ENCODE measurements around the gene MRAP. TPM values are rescaled to one million over a fixed set of nuclear protein-coding genes. Genes with fewer than 3 reads are reported as not detected.

MRAP gene
- total RNA-seq, 1 experiment from 2014 or later = not detected

DNA sequence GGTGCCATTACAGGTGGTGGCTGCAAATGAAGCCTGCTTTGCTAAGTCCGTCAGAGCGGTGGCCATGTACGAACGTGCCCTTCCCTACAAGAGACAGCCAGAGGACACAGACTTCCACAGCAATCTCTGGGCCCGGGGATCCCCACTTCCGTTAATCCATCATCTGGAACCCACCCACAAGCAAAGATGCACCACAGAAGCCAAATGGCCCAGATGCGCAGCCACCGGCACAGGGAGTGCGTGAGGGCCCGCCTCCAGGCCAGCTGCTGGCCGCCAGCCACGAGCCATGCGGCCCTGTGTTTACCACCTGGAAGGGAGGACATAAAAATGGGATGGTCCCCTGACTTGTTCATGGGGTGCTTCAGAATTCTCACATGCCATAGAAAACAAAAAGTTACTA lies 22.1 kb downstream of the MRAP start:
- ChIA-PET CTCF (no interaction called here), POLR2A (ENCODE audit: unreplicated experiment) (interaction anchor here (0.6 kb wide), 1 partner anchor 11 kb away, joined by 8 read pairs; no protein-coding TSS in a partner anchor)
- DNase-seq = no peak
- Histone ChIP-seq H3K4me2 (no peak overlapping the region), H3K79me2 (ENCODE audit: low read depth) (no peaks in the 10 kb centered on the region), H2AFZ (no peak overlapping the region), H3K4me3 (no peak overlapping the region), H3F3A (ENCODE audit: insufficient read depth, low read depth) (no peaks in the 10 kb centered on the region), H3K27me3 (ENCODE audit: insufficient read depth, low read depth) (no peaks in the 10 kb centered on the region), H3K9me3 (ENCODE audit: insufficient read depth, low read depth) (no peaks in the 10 kb centered on the region), H3K36me3 (ENCODE audit: low read depth) (peaks cover 5% of the 10 kb centered on the region; the same call in 1 of the 2 replicates), H3K9me2 (ENCODE audit: insufficient read depth) (no peaks in the 10 kb centered on the region), H3K27ac (no peak overlapping the region), H4K20me1 (ENCODE audit: insufficient read depth) (no peaks in the 10 kb centered on the region), H3K4me1 (replicated peaks; ENCODE audit: insufficient read depth) (no peaks in the 10 kb centered on the region)
- intact Hi-C loops (cut with micrococcal nuclease; ENCODE audit: unreplicated experiment) = no loop called here
- no TSS peak for BruUV-seq (replicated peaks)
- no peak for TF ChIP-seq EZH2 (IDR thresholded peaks at IDR 0.05; ENCODE audit: low read depth)
- TF ChIP-seq, protein P1, sequence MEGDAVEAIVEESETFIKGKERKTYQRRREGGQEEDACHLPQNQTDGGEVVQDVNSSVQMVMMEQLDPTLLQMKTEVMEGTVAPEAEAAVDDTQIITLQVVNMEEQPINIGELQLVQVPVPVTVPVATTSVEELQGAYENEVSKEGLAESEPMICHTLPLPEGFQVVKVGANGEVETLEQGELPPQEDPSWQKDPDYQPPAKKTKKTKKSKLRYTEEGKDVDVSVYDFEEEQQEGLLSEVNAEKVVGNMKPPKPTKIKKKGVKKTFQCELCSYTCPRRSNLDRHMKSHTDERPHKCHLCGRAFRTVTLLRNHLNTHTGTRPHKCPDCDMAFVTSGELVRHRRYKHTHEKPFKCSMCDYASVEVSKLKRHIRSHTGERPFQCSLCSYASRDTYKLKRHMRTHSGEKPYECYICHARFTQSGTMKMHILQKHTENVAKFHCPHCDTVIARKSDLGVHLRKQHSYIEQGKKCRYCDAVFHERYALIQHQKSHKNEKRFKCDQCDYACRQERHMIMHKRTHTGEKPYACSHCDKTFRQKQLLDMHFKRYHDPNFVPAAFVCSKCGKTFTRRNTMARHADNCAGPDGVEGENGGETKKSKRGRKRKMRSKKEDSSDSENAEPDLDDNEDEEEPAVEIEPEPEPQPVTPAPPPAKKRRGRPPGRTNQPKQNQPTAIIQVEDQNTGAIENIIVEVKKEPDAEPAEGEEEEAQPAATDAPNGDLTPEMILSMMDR (conservative IDR thresholded peaks at IDR 0.05) = no peak

GRCh38 chr21:32321480-32321879 lies 22.8 kb downstream of the MRAP start:
- no TSS peak for BruUV-seq (replicated peaks)
- intact Hi-C loops (cut with micrococcal nuclease; ENCODE audit: unreplicated experiment) = no loop called here
- no peak for TF ChIP-seq EZH2 (IDR thresholded peaks at IDR 0.05; ENCODE audit: low read depth)
- TF ChIP-seq, protein P1 (conservative IDR thresholded peaks at IDR 0.05) = no peak
- Histone ChIP-seq H3K4me1 (replicated peaks; ENCODE audit: insufficient read depth) (no peaks in the 10 kb centered on the region), H3F3A (ENCODE audit: insufficient read depth, low read depth) (no peaks in the 10 kb centered on the region), H3K36me3 (ENCODE audit: low read depth) (peaks cover 5% of the 10 kb centered on the region; the same call in 1 of the 2 replicates), H3K9me2 (ENCODE audit: insufficient read depth) (no peaks in the 10 kb centered on the region), H3K4me3 (no peak overlapping the region), H3K9me3 (ENCODE audit: insufficient read depth, low read depth) (no peaks in the 10 kb centered on the region), H3K27ac (no peak overlapping the region), H2AFZ (no peak overlapping the region), H3K4me2 (no peak overlapping the region), H4K20me1 (ENCODE audit: insufficient read depth) (no peaks in the 10 kb centered on the region), H3K79me2 (ENCODE audit: low read depth) (no peaks in the 10 kb centered on the region), H3K27me3 (ENCODE audit: insufficient read depth, low read depth) (no peaks in the 10 kb centered on the region)
- ChIA-PET CTCF (no interaction called here), POLR2A (ENCODE audit: unreplicated experiment) (no interaction called here)
- no peak for DNase-seq

DNA sequence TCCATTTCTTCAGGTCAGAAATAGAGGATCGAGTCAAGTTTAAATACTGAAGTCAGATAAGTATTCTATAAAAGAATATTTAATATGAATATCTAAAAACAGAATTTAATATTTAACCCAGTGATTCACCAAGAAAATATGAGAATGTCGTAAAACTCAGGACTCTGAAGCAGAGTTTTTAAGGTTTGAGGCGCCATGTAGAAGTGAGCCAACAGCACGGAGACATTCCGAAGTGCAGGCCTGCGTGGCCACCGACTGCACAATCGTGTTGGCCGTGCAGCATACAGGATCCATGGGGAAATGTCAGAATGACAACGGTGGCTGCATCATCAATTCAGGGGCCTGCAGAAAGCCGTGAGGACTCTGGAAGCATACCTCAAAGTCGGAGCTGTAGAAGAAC lies 23.4 kb downstream of the MRAP start:
- BruUV-seq (replicated peaks) = no TSS peak
- H3K79me2 ChIP-seq (ENCODE audit: low read depth) = no peaks in the 10 kb centered on the region
- no peak overlapping the region for H3K4me3 ChIP-seq
- no peaks in the 10 kb centered on the region for H4K20me1 ChIP-seq (ENCODE audit: insufficient read depth)
- no peaks in the 10 kb centered on the region for H3F3A ChIP-seq (ENCODE audit: insufficient read depth, low read depth)
- ChIA-PET CTCF (no interaction called here), POLR2A (ENCODE audit: unreplicated experiment) (no interaction called here)
- TF ChIP-seq, protein P1 (conservative IDR thresholded peaks at IDR 0.05) = no peak
- TF ChIP-seq EZH2 (IDR thresholded peaks at IDR 0.05; ENCODE audit: low read depth) = no peak
- no peak overlapping the region for H3K4me2 ChIP-seq
- H3K9me3 ChIP-seq (ENCODE audit: insufficient read depth, low read depth) = no peaks in the 10 kb centered on the region
- peaks cover 5% of the 10 kb centered on the region; the same call in 1 of the 2 replicates for H3K36me3 ChIP-seq (ENCODE audit: low read depth)
- no peak overlapping the region for H2AFZ ChIP-seq
- DNase-seq = no peak
- H3K27ac ChIP-seq = no peak overlapping the region
- intact Hi-C loops (cut with micrococcal nuclease; ENCODE audit: unreplicated experiment) = no loop called here
- H3K9me2 ChIP-seq (ENCODE audit: insufficient read depth) = no peaks in the 10 kb centered on the region
- no peaks in the 10 kb centered on the region for H3K27me3 ChIP-seq (ENCODE audit: insufficient read depth, low read depth)
- no peaks in the 10 kb centered on the region for H3K4me1 ChIP-seq (replicated peaks; ENCODE audit: insufficient read depth)

Measured in PC-9 (cell line).